ENCODE data around the gene CMKLR1.

DNA sequence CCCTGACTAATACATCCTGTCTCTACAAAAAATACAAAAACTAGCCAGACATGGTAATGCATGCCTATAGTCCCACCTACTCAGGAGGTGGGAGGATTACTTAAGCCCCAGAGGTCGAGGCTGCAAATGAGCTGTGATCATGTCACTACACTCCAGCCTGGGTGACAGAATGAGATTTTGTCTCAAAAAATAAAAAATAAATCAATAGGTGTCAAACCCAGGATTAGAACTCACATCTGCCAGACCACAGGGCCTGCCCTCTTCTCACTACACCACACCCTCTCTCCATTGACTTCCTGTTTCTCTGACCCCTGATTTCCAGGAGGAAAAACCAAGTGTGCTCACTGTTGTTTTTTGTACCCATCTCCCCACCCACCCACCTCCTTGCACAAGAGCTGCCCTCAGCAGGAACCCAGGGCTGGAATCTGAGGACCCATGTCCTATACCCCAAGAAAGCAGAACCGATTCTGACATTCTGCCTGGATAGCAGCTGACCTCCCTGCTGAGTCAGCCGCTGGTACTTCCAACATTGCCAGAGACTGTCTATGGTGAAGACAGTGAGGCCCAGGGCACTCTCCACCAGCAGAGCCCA lies 6.2 kb downstream of the CMKLR1 start:
- TF ChIP-seq, protein P1, sequence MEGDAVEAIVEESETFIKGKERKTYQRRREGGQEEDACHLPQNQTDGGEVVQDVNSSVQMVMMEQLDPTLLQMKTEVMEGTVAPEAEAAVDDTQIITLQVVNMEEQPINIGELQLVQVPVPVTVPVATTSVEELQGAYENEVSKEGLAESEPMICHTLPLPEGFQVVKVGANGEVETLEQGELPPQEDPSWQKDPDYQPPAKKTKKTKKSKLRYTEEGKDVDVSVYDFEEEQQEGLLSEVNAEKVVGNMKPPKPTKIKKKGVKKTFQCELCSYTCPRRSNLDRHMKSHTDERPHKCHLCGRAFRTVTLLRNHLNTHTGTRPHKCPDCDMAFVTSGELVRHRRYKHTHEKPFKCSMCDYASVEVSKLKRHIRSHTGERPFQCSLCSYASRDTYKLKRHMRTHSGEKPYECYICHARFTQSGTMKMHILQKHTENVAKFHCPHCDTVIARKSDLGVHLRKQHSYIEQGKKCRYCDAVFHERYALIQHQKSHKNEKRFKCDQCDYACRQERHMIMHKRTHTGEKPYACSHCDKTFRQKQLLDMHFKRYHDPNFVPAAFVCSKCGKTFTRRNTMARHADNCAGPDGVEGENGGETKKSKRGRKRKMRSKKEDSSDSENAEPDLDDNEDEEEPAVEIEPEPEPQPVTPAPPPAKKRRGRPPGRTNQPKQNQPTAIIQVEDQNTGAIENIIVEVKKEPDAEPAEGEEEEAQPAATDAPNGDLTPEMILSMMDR (conservative IDR thresholded peaks at IDR 0.05 in 1 of 2, IDR thresholded peaks at IDR 0.05 in 1 of 2; ENCODE audit: low read depth in 1 of 2, low read length in 2 of 2): no peak
- TF ChIP-seq EZH2 (IDR thresholded peaks at IDR 0.05; ENCODE audit: low read length, missing control alignments): no peak

All from fibroblast of lung (primary cell).